Peyer's patch (tissue), 4 donors: Measurements from ENCODE around the gene STRA6. TPM values are rescaled to one million over a fixed set of nuclear protein-coding genes. Genes with fewer than 3 reads are reported as not detected.

ENCODE experiments used
- DNase-seq, 3 donors: peaks; one replicate each; pipeline ENCODE4 v3.0.0-alpha.2; 2017 to 2019
- H3K27ac ChIP-seq, 4 donors: fragments of 200-600 bp; sonication (generic); one replicate each; pipeline ENCODE4 v1.5.1; 2016 to 2019
- H3K27me3 ChIP-seq, 2 donors: fragments of 200-600 bp; sonication (generic); one replicate each; pipeline ENCODE4 v1.5.1; 2019
- H3K36me3 ChIP-seq, 3 donors: fragments of 200-600 bp; sonication (generic); one replicate each; pipeline ENCODE4 v1.5.1; 2016 to 2019
- H3K4me1 ChIP-seq, 4 donors: fragments of 200-600 bp; sonication (generic); one replicate each; pipeline ENCODE4 v1.5.1; 2016 to 2019
- H3K4me3 ChIP-seq, 4 donors: fragments of 200-600 bp; sonication (generic); 1 replicate in 3 of 4; 2 replicates in 1 of 4; pipeline ENCODE4 v1.5.1; 2016 to 2019; ENCODE audit warnings: mild to moderate bottlenecking in 1 of 4
- H3K9me3 ChIP-seq, 4 donors: fragments of 200-600 bp; sonication (generic); one replicate each; pipeline ENCODE4 v1.5.1; 2016 to 2019; ENCODE audit warnings: mild to moderate bottlenecking in 1 of 4
- POLR2A ChIP-seq, 2 donors: fragments of 450-650 bp; IDR thresholded peaks; one replicate each; pipeline ENCODE4 v1.5.1; 2017; ENCODE audit warnings: antibody characterized with exemption in 2 of 2, mild to moderate bottlenecking in 2 of 2, moderate library complexity in 2 of 2
- total RNA-seq, 4 donors: library from RNA; depleted of rRNA; stranded (reverse); fragments of >200 nt; gene quantifications; one replicate each; pipeline ENCODE4 v1.1.0, GENCODE V29; 2016
- TF ChIP-seq, protein P1 (sequence below), 6 experiments: fragments of 450-650 bp in 4 of 6; fragments of 200-600 bp in 2 of 6; sonication (generic) in 1 of 6; IDR thresholded peaks; one replicate each; pipeline ENCODE4 v1.5.1; 2017 to 2019; ENCODE audit warnings: antibody characterized with exemption in 6 of 6, mild to moderate bottlenecking in 3 of 6, moderate library complexity in 1 of 6

STRA6 gene
- total RNA-seq, 4 donors from 2014 or later: 0.83 TPM; not detected in 3

DNA sequence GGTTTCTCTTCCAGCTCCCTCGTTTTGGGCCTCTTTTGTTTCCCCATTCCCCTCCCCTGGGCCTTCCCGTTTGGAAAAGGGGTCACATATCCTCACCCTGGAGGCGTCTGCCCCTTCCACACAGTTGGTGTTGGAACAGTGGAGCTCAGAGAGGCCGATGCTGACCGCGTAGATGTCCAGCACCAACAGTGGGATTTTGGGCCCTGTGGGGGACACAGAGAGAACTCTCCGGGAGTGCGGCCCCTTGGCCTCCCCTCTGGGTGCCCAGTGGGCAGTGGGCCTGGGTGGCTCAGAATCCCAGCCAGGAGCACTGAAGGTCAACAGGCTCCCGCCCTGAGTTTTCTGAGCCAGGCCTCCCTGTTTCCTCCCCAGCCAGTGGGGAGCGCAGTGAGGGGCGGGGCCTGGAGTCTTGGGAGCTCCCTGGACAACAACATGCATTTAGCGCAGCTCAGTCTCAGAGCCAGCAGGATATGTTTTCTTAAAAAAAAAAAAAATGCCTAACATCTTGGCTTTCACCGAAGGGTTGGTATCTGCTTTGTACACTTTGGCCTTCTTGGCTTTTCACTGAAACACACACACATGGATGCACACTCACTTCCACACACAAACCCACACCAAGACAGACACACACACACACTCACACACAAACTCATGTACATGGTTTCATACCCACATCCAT lies 29.7 kb downstream of the STRA6 start:
- DNase-seq: peak; percentile 27 to 62 (median 56)
- Histone ChIP-seq H3K36me3 (no peaks in the 10 kb centered on the region), H3K9me3 (no peaks in the 10 kb centered on the region), H3K27me3 (no peaks in the 10 kb centered on the region), H3K4me1 (peaks cover 0 to 17% (median 0%) of the 10 kb centered on the region in 4 donors), H3K4me3 (no peak overlapping the region), H3K27ac (peak overlapping the region; percentile 53 to 80 (median 64))
- TF ChIP-seq, protein P1, sequence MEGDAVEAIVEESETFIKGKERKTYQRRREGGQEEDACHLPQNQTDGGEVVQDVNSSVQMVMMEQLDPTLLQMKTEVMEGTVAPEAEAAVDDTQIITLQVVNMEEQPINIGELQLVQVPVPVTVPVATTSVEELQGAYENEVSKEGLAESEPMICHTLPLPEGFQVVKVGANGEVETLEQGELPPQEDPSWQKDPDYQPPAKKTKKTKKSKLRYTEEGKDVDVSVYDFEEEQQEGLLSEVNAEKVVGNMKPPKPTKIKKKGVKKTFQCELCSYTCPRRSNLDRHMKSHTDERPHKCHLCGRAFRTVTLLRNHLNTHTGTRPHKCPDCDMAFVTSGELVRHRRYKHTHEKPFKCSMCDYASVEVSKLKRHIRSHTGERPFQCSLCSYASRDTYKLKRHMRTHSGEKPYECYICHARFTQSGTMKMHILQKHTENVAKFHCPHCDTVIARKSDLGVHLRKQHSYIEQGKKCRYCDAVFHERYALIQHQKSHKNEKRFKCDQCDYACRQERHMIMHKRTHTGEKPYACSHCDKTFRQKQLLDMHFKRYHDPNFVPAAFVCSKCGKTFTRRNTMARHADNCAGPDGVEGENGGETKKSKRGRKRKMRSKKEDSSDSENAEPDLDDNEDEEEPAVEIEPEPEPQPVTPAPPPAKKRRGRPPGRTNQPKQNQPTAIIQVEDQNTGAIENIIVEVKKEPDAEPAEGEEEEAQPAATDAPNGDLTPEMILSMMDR (IDR thresholded peaks at IDR 0.05): no peak
- TF ChIP-seq POLR2A (IDR thresholded peaks at IDR 0.05): no peak

DNA sequence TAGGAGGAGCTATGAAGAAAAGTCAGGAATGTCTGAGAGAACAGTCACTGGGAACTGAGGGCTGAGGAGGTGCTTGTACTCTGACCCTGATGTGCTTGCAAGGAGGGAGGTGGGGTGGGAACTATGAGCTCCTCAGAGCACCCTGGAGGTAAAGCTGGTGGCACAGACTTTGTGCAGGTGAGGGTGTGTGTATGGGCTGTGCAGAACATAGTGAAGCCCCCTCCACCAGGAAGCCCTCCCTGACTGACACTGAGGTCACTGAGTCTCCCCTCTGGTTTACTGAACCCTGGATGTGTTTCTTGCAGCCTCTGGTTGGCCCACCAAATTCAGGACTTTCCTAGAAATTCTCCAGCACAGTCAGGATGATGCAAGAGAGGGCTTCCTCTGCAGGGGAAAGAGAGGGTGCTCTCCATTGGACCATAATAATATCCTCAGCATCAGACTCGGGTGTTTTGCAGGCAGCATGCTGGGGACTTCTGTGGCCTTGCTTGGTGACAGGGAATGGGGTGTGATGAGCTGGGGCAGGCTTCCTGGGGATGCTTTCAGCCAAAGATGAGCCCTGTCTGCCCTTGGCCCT lies 30.5 kb downstream of the STRA6 start:
- Histone ChIP-seq H3K36me3 (no peaks in the 10 kb centered on the region), H3K4me1 (peaks cover 0 to 17% (median 0%) of the 10 kb centered on the region in 4 donors), H3K9me3 (no peaks in the 10 kb centered on the region), H3K4me3 (no peak overlapping the region), H3K27ac (peak overlapping the region in 1 of 4 donors; percentile 53), H3K27me3 (no peaks in the 10 kb centered on the region)
- DNase-seq: peak in 2 of 3 donors; percentile 14 to 15
- no peak for TF ChIP-seq POLR2A (IDR thresholded peaks at IDR 0.05)
- TF ChIP-seq, protein P1 (IDR thresholded peaks at IDR 0.05): no peak

DNA sequence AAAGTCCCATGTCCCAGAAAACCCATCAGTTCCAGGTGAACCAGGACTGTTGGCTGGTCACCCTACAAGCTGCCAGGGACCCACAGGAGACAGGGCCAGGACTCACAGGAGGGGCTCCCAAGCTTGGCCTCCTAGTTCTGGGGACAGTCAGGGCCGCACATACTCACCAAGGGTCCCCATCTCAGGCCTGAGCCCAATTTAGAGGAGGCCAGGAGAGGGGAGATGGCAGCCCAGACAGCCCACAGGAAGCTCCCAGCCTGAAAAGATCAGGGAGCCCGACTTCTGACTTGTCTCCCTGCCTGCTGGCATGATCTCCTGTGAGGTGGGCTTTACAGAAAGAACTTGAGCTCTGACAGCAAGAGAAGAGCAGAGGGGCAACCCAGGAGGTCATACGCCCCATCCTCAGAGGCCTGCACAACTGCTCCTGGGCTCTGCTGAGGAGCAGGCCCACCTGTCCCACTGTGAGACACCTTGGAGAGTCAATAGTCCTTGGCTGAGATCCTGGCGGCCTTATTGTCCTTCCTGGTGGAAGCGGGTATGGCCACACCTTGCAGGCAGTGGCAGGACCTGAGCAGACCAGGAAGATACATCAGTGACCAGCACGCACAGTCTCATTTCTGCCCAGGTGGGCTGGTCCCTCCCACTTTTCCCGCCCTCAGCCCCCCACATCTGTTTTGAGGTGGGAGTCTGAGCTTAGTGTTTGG lies 31.6 kb downstream of the STRA6 start:
- Histone ChIP-seq H3K27ac (peak overlapping the region in 1 of 4 donors; percentile 3), H3K27me3 (no peaks in the 10 kb centered on the region), H3K4me1 (peaks cover 0 to 17% (median 0%) of the 10 kb centered on the region in 4 donors), H3K4me3 (no peak overlapping the region), H3K36me3 (no peaks in the 10 kb centered on the region), H3K9me3 (no peaks in the 10 kb centered on the region)
- TF ChIP-seq, protein P1 (IDR thresholded peaks at IDR 0.05): no peak
- no peak for TF ChIP-seq POLR2A (IDR thresholded peaks at IDR 0.05)
- peak in 1 of 3 donors; percentile 38 for DNase-seq

DNA sequence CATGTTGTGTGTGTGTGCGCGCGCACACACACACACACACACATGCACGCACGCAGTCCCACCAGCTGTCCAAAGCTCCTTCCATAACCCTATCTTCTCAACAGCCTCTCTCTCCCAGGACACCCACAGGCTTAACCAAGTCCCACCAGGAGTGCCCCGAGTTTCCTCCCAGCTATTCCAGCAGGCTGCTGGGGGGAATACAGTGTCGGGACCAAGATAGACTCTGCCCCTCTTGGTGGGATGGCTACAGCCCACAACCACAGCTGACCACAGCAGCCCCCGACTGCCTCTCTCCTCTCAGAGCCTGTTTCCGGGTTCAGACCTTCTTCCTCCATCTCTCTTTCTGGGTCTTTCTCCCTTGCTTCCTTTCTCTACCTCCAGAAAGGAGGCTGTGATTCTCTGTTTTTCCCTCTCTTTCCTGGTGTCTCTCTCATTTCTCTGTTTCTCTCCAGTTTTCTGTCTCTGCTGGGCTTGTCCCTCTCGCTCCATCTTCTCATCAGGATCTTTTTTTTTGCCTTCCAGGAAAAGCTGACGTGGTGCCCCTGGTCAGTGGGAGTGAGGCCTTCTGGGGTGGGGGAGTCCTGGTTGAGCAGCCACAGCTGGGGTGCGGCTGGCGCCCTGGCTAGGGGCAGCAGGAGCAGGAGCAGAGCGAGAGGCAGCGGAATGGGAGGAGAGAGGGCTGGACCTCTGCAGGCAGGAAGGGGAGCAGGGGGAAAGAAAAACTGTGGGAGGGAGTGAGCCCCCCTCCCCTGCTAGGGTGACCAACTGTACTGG lies 32.3 kb downstream of the STRA6 start:
- DNase-seq: peak in 1 of 3 donors; percentile 35
- TF ChIP-seq, protein P1 (IDR thresholded peaks at IDR 0.05): no peak
- TF ChIP-seq POLR2A (IDR thresholded peaks at IDR 0.05): no peak
- peaks cover 0 to 12% (median 0%) of the 10 kb centered on the region in 4 donors for H3K4me1 ChIP-seq
- no peak overlapping the region for H3K4me3 ChIP-seq
- H3K27ac ChIP-seq: no peak overlapping the region
- H3K9me3 ChIP-seq: no peaks in the 10 kb centered on the region
- no peaks in the 10 kb centered on the region for H3K27me3 ChIP-seq
- H3K36me3 ChIP-seq: no peaks in the 10 kb centered on the region

DNA sequence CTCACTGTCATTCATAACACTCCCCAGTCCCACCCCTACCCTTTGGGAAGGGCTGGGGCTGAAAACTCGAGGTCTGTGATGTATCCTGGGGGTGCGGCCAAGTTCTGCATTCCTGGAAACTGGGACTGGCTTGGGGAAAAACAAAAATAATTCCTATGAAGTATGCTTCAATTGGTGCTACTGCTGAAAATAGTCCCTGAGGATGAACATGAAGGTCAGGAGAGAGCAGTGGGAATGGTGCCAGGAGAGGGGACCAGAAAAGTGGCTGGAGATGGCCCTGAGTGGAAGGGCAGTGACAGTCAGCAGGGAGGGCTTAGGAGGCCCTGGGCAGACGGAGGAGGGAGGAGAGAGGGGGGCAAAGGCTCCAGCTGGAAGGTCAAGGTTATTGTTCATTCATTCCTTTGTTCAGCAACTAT lies 33.9 kb downstream of the STRA6 start:
- Histone ChIP-seq H3K27ac (no peak overlapping the region), H3K27me3 (no peaks in the 10 kb centered on the region), H3K4me3 (no peak overlapping the region), H3K4me1 (peaks cover 0 to 3% (median 0%) of the 10 kb centered on the region in 4 donors), H3K36me3 (no peaks in the 10 kb centered on the region), H3K9me3 (no peaks in the 10 kb centered on the region)
- TF ChIP-seq, protein P1 (IDR thresholded peaks at IDR 0.05): no peak
- no peak for TF ChIP-seq POLR2A (IDR thresholded peaks at IDR 0.05)
- DNase-seq: peak in 1 of 3 donors; percentile 29
